GM12874 (cell line): ENCODE measurements around the gene CC2D2B.

Source experiments
- TF ChIP-seq, protein P1 (sequence below): IDR thresholded peaks from 2 replicates; pipeline ENCODE4 v1.5.1; 2011; ENCODE audit warnings: low read depth, mild to moderate bottlenecking, control low read depth, low read length, moderate library complexity; ENCODE audit not compliant: insufficient read depth

CC2D2B gene

DNA sequence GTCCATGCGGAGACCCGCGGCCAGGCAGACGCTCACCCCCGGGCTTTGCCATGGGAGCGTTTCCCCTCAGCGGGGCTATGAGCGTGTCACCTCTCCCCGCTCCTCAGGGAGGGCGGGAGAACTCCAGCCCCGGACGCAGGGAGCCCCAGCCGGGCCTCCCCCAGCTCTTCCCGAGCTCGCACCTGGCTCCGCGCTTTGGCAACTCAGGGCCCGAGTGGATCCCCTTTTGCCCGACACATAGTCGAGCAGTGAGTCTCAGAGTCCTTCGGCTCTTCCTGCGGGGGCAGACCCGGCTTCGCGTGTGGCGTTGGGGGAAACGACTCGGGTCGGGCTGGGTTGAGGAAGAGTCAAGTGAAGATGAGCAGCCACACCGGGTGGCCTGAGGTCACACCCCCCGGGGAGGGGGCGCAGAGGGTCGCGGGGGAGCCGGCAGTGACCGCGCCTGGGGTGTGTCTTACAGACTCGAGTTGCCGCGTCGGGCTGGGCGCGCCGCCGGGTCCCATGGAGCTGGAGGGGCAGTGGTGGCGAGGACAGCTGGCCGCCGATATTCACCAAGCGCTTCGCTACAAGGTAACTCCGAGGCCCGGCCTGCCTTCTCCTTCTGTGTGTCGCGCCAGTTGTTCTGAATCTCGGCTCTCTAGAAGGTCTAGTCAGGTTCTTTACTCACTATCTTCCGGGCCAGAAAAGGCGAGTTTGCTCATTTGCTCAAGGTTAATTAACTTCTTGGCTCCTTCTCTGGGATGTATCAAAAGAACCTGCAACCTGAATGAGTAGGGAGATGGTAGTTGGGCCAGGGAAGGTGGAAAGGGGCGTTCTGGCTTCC is 136.3 kb downstream of the CC2D2B start:
- TF ChIP-seq, protein P1, sequence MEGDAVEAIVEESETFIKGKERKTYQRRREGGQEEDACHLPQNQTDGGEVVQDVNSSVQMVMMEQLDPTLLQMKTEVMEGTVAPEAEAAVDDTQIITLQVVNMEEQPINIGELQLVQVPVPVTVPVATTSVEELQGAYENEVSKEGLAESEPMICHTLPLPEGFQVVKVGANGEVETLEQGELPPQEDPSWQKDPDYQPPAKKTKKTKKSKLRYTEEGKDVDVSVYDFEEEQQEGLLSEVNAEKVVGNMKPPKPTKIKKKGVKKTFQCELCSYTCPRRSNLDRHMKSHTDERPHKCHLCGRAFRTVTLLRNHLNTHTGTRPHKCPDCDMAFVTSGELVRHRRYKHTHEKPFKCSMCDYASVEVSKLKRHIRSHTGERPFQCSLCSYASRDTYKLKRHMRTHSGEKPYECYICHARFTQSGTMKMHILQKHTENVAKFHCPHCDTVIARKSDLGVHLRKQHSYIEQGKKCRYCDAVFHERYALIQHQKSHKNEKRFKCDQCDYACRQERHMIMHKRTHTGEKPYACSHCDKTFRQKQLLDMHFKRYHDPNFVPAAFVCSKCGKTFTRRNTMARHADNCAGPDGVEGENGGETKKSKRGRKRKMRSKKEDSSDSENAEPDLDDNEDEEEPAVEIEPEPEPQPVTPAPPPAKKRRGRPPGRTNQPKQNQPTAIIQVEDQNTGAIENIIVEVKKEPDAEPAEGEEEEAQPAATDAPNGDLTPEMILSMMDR: no peak

DNA sequence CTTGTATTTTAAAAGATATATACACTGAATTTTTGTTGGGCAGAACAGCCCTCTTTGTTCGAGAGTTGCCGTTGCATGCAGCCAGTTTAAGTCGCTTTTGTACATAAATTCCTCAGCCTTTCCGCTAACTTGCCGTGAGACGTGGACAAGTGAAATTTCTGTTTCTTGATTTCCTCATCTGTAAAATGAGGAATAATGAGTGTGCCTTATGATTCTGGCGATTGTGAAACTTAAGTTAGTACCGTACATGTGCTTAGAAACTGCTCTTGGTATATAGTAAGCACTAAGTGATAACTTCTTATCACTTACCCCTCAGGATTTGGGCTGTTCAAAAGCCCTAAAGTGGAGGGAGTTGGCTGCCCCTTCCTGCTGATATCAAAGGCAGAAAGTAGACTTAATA is 137.0 kb downstream of the CC2D2B start:
- TF ChIP-seq, protein P1: no peak

- TF ChIP-seq, protein P1: no peak
Measured at GRCh38 chr10:96046546-96046945, 138.8 kb downstream of the CC2D2B start.

DNA sequence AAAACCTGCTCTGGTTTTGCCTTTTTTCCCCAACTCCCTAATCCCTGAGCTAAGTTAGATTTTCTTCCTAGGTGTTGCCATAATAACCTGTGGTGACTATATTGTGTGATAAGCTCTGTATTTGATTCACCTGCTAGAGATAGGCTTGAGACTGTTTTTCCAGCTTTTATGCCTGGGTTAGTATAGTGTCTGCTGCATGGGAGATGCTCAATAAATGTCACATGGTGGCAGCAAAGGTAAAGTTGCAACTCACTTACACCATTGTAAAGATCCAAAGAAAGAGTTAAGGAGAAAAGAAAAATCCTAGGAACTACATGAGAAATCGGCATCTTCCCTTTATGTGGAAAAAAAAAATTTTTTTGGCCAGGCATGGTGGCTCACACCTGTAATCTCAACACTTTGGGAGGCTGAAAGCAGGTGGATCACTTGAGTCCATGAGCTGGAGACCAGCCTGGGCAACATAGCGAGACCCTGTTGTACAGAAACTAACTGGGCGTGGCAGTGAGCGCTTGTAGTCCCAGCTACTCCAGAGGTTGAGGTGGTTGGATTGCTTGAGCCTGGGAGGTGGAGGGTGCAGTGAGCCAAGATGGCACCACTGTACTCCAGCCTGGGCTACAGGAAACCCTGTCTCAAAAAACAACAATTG is 139.4 kb downstream of the CC2D2B start:
- TF ChIP-seq, protein P1: no peak

- TF ChIP-seq, protein P1: no peak
Measured at GRCh38 chr10:96049340-96049739, 141.6 kb downstream of the CC2D2B start.

DNA sequence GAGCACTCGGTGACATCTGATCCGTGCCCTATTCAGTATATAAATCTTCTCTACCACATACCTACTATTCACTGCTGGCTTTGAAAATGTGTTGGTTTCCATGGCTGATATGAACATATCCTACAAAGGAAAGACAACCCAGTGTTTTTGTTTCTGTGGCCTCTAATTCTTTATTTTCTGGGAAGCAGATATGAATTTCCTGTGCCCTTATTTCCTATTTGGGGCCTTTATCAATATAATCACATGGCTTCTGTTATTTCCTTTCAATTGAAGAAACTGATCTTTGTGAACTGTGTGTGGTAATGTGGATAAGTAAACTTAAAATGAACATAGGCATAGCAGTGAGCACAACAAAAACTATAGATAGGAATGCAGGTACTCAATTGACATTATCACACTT is 146.2 kb downstream of the CC2D2B start:
- TF ChIP-seq, protein P1: no peak

DNA sequence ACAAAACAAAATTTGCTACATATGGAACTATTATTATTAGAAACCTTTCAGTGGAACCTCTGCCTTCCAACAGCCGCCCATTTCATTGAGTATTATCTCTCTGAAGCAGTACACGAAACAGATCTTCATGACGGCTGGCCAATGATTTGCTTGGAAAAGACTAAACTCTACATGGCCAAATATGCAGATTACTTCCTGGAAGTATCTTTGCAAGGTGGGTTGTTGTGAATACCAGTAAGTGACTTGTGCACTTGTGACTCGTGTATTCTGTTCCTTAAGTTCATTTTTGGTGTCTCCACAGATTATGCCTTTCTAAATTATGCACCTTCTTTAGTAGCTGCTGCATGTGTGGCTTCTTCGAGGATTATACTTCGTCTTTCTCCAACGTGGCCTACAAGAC is 149.0 kb downstream of the CC2D2B start:
- TF ChIP-seq, protein P1: no peak
